AG08395 (cell line): Measurements from ENCODE around the gene SPATA19.
A peak's percentile ranks its signal among the peaks of the same experiment; 100 is the strongest.

ENCODE experiments used
- DNase-seq: peaks from one replicate; pipeline ENCODE4 v3.0.0; 2012; ENCODE audit warnings: mixed read lengths, low spot score

SPATA19 gene

GRCh38 chr11:133835593-133836548 lies 9.4 kb downstream of the SPATA19 start:
- no peak for DNase-seq

DNA sequence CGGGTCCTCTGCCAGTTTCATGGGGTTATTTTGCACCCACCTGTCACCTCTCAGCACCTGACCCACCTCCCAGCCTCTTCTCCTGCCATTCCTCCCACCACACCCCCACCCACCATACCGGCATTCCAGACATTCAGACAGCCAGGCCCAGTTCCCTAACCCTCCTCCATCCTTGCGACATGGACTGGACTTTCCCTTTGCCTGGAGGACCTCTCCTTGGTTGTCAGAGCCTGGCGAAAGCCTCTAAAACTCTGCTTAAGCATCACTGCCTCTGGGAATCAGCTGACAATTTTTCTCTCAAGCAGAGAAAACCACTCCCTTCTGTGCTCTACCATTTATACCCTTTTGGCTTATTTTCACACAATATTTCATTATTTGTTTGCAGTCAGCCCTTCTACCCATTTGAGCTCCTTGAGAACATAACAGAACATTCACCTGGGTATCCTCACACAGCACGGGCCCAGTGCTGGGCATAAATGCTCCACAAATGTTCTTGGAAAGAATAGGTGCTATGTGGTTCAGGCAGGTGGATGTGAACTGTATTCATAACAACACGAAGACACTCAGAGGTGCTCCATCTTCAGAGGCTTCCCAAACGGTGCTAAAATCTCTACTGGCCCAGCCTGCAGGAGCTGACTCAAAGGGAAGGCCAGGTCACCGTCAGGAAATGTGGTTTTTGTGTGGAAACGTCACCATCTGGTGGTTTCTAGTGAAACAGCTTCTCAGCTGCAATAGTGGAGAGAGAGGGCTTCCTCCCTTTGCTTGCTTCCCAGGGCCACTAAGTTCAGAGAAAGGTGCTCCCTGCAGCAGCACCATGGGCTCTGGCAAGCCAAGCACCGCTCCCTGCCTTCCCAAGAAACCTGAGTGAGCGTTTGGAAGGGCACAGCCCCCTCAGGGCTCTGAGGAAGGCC lies 10.4 kb downstream of the SPATA19 start:
- peak; percentile 76 for DNase-seq

- DNase-seq: no peak
Observed at GRCh38 chr11:133833898-133834681, 11.2 kb downstream of the SPATA19 start.

- DNase-seq: no peak
Observed at GRCh38 chr11:133832991-133833897, 12.1 kb downstream of the SPATA19 start.

- no peak for DNase-seq
Observed at GRCh38 chr11:133832096-133832990, 13.0 kb downstream of the SPATA19 start.

- no peak for DNase-seq
Observed at GRCh38 chr11:133830931-133831907, 14.1 kb downstream of the SPATA19 start.

- no peak for DNase-seq
Observed at GRCh38 chr11:133829566-133829965, 15.7 kb downstream of the SPATA19 start.

- DNase-seq: no peak
Observed at GRCh38 chr11:133828871-133829270, 16.4 kb downstream of the SPATA19 start.

- no peak for DNase-seq
Observed at GRCh38 chr11:133827556-133827955, 17.8 kb downstream of the SPATA19 start.

DNA sequence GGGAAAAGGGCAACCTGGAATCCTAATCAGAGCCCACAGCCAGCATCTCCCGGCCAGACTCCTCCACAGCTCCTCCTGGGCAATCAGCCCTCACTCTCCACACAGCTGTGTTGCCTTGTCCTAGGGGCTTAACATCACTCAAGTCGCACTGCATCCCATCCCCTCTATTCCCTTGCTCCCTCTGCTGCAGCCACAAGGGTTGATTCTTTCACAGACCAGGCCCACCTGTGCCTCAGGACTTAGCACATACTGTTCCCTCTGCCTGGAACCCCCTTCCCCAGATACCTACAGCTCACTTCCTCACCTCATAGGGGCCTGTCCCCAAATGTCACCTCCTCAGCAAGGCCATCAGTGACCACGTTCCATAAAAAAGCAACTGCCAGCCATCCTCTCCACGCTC lies 18.4 kb downstream of the SPATA19 start:
- DNase-seq: no peak

- no peak for DNase-seq
Observed at GRCh38 chr11:133825666-133826065, 19.6 kb downstream of the SPATA19 start.

- DNase-seq: no peak
Observed at GRCh38 chr11:133825156-133825555, 20.2 kb downstream of the SPATA19 start.

DNA sequence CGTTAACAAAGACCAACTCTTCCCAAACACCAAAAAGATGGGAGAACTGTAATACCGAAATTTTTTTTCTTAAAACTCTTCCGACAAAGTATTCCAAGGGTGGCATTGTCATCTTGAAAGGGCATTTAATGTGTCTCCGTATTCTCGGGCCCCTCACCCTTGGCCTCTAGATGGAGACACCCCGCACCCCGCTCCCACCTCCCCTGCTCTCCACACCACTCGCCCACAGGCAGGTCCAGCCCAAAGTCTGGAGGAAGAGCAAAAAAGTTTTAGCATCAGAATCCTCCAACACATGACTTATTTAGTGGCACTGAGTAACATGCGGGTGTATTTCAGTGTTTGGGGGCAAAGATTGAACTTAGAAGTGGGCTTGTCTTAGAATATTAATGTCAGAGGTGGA lies 20.7 kb downstream of the SPATA19 start:
- DNase-seq: no peak

GRCh38 chr11:133823614-133824013 lies 21.7 kb downstream of the SPATA19 start:
- DNase-seq: no peak

GRCh38 chr11:133823211-133823610 lies 22.1 kb downstream of the SPATA19 start:
- no peak for DNase-seq

DNA sequence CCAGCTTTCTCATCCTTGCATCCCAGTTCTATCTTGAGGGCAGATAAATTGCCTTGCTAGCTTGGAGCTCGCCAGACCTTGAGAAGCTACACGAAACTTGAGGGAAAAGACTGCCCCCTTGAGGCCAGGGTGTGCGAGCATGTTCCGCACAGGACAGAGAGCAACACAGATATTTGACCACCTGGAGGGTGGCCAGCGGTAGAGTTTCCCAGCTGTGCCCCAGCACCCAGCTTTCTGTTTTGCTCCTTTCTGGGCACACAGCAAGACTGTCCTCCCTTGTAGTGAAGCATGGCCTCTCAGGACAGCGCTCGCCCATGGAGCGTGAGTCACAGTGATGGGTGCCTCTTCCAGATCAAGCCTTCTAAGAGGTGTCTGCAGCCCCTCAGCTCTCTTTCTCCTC lies 23.5 kb downstream of the SPATA19 start:
- peak; percentile 16 for DNase-seq

GRCh38 chr11:133819746-133820315 lies 25.5 kb downstream of the SPATA19 start:
- DNase-seq: no peak

DNA sequence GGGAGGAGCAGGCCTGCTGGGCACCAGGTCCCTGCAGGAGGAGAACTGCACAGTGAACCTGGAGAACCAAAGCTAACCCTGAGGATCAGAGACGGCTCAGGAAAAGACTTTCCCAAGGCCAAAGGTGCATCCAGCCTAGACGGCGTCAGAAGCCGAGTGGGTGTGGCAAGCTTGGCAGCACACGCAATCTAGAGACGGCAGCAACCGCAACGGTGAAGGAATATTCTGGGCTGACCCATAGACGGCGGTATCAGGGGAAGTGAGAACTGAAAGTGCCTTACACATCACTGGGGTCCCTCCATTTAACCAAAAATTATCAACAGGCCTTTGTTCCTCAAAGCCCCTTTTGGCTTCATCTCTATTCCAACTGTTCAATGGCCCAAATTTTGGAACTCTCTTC lies 26.2 kb downstream of the SPATA19 start:
- no peak for DNase-seq
